AG04450 (cell line): ENCODE data around the gene ZIC1. TPM values are rescaled to one million over a fixed set of nuclear protein-coding genes. Genes with fewer than 3 reads are reported as not detected.
A peak's percentile ranks its signal among the peaks of the same experiment; 100 is the strongest.

Experiments
- CTCF ChIA-PET: fragments of 300-600, 350-600 bp; formaldehyde crosslinking; extraction: SDS; loops from one replicate; lab custom pipeline; 2022; ENCODE audit warnings: antibody characterized with exemption, inconsistent platforms; lab: Charles Lee
- POLR2A ChIA-PET: fragments of 350-600 bp; formaldehyde crosslinking; extraction: SDS; loops from one replicate; lab custom pipeline; 2021; ENCODE audit warnings: antibody characterized with exemption, inconsistent platforms; lab: Yijun Ruan, JAX
- DNase-seq: peaks from one replicate; pipeline ENCODE4 v3.0.0-alpha.2; 2011; ENCODE audit warnings: low read depth, low spot score
- H3K27ac ChIP-seq: one replicate; pipeline ENCODE4 v1.5.1; 2012; ENCODE audit warnings: low read depth, low read length, control low read depth
- H3K27me3 ChIP-seq: one replicate; pipeline ENCODE4 v1.6.0; 2012; ENCODE audit warnings: low read length; ENCODE audit not compliant: control insufficient read depth, insufficient read depth
- H3K4me3 ChIP-seq: 2 replicates; pipeline ENCODE4 v1.5.1; 2011; ENCODE audit warnings: mild to moderate bottlenecking, low read depth, low read length, control low read depth
- H3K9me3 ChIP-seq: 2 replicates; pipeline ENCODE4 v1.5.1; 2012; ENCODE audit warnings: low read length; ENCODE audit not compliant: control insufficient read depth, insufficient read depth
- CTCF ChIP-seq: IDR thresholded peaks from 2 replicates; pipeline ENCODE4 v1.5.1; 2011; ENCODE audit warnings: low read depth, low read length, control low read depth, inconsistent platforms
- polyA plus RNA-seq: library from polyadenylated mRNA; depleted of rRNA; stranded (reverse); fragments of >200 nt; gene quantifications from 2 replicates; pipeline ENCODE4 v1.2.3, GENCODE V29; 2011

ZIC1 gene
- polyA plus RNA-seq, 1 experiment, result not detected

- no peak for DNase-seq
- peak; percentile 20; the same call in 1 of the 2 replicates for TF ChIP-seq CTCF
- ChIA-PET POLR2A (no interaction called here), CTCF (no interaction called here)
- no peak overlapping the region for H3K27ac ChIP-seq
- H3K27me3 ChIP-seq, result peaks cover 90% of the 10 kb centered on the region
- H3K9me3 ChIP-seq, result peaks cover 20% of the 10 kb centered on the region
- no peak overlapping the region for H3K4me3 ChIP-seq
Measured at GRCh38 chr3:147415874-147416273, 6.7 kb downstream of the ZIC1 start.

DNA sequence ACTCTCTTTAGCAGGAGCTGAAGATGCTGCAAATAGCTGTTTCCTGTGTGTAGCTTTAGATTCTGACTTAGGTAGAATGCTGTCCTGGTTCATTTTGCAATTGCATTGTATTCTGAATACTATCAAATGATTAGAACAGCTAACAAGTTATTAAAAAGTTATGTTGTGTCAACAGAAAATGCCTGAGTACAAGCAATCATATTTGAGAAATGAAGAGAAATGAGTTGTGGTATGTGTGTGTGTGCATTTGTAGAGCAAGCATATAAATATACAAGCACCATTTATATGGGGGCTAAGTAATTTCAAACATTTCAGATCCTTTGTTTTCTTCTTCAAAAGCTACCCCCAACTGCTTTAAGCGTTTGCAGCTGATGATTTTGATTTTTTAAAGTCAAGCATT lies 7.8 kb downstream of the ZIC1 start:
- Histone ChIP-seq H3K27ac (no peak overlapping the region), H3K27me3 (peaks cover 90% of the 10 kb centered on the region), H3K4me3 (no peak overlapping the region), H3K9me3 (peaks cover 26% of the 10 kb centered on the region)
- DNase-seq, result no peak
- POLR2A ChIA-PET, result no interaction called here
- no peak for TF ChIP-seq CTCF
- CTCF ChIA-PET, result no interaction called here

DNA sequence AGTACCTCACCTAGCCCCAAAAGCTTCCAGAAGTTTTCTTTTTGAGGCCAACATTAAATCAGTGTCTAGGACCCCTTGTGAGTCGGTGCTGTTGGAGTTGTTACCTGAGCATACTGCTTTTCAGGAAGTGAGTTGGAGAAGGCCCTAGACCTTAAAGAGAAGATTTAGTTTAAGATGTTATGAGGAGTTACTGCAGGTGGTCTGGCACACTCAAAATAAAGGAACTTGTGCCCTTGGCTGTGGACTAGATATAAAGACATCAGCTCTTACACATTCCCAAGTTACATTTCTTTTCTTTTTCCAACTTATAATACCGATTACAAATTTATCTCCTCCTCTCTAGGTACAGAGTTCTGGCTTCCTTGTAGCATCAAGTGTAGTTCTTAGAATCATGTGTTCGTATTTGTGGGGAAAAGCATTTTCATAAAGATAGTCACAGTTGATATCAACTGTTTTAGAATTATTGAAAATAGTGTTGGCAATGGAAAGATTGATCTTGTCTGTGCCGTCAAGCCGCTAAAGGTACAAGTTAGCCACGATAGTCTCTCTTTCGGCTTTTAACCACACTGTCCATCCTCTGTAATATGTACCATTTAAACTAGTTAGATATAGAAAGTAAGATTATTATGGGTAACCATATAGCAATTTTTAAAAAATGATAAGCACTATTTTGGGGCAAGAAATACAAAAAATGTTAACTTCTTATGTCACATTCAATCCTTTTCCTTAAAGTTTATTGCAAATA lies 8.6 kb downstream of the ZIC1 start:
- H3K4me3 ChIP-seq, result no peak overlapping the region
- no peak for DNase-seq
- ChIA-PET CTCF (no interaction called here), POLR2A (no interaction called here)
- peaks cover 22% of the 10 kb centered on the region for H3K9me3 ChIP-seq
- no peak for TF ChIP-seq CTCF
- H3K27ac ChIP-seq, result no peak overlapping the region
- H3K27me3 ChIP-seq, result peaks cover 92% of the 10 kb centered on the region

DNA sequence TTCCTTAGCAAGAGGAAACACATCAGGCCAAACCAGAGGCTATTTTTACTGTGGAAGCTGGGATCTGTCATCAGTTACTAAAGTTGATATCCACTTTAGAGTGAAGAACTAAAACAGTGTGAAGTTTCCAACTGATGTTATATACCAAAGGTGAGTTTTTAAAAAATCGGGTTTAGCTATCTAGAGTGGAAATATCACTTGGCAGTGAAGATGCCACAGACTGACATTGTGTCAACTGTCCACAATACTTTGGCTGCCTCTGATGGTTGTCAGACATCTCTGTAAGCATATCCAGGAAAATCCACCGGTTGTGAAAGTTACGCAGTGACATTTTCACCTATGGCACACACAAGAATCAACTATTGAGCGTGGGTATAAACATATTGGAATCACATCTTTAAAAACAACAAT lies 9.2 kb downstream of the ZIC1 start:
- Histone ChIP-seq H3K4me3 (no peak overlapping the region), H3K27ac (no peak overlapping the region), H3K27me3 (peaks cover 92% of the 10 kb centered on the region), H3K9me3 (peaks cover 28% of the 10 kb centered on the region)
- ChIA-PET CTCF (no interaction called here), POLR2A (no interaction called here)
- DNase-seq, result no peak
- no peak for TF ChIP-seq CTCF

DNA sequence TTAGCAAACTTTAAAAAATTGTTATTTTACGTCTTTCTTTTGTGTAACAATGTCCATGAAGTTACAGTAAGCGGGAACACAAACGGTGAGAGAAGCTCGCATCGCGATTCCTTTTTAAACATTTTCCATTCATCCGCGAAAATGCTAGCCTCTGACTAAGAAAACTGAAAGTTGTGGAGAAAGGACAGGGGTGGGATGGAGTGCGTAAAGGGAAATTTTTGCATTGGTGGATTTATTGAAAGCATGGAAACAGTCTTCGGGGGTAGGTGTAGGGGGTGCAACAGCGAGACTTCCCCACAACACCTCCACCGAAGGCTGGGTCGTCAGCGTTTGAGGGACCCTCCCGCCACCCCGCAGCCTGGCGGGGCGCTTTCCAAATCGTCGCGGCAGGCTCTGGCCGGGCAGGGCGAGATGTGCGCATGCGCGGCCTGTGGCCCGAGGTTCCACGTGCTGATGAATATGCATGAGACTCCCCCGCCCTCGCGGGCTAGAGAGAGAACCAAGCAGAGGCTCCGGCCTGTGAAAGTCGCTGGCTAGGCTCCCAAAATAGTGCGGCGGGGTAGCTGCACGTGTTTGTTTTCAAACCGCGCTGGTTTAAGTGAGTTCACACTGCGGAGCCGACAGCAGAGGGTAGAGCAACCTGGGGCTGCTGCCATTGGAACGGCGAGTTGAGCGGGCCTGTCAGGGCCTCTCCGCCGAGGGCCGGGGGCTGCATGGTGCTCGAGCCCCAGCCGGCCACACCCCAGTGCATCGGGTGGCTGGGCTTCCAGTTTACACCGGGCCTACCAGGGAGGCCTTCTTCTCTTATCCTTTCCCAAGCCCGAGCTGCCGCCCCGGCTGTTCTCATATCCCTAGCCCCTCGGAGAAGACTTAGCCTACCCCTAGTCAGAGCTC lies 9.9 kb downstream of the ZIC1 start:
- DNase-seq, result peak; percentile 4
- ChIA-PET POLR2A (no interaction called here), CTCF (no interaction called here)
- no peak for TF ChIP-seq CTCF
- Histone ChIP-seq H3K27ac (no peak overlapping the region), H3K4me3 (peak overlapping the region; percentile 44), H3K9me3 (peaks cover 31% of the 10 kb centered on the region), H3K27me3 (peaks cover 92% of the 10 kb centered on the region)
